Esophagus muscularis mucosa (tissue), 4 donors: ENCODE results near the gene ITGA8.

ENCODE experiments used
- CTCF ChIP-seq, 3 experiments: fragments of 200-600 bp in 2 of 3; fragments of 450-650 bp in 1 of 3; sonication (generic) in 2 of 3; IDR thresholded peaks; one replicate each; pipeline ENCODE4 v1.5.1; 2017 to 2019; ENCODE audit warnings: antibody characterized with exemption in 3 of 3, mild to moderate bottlenecking in 2 of 3, moderate library complexity in 1 of 3
- EP300 ChIP-seq: sonication (generic); formaldehyde crosslinking; IDR thresholded peaks from one replicate; pipeline ENCODE4 v1.6.1; 2017; ENCODE audit warnings: antibody characterized with exemption
- POLR2A ChIP-seq: fragments of 450-650 bp; IDR thresholded peaks from one replicate; pipeline ENCODE4 v1.6.1; 2017; ENCODE audit warnings: antibody characterized with exemption, moderate library complexity, mild to moderate bottlenecking, low read depth
- POLR2AphosphoS5 ChIP-seq, 2 donors: sonication (generic); formaldehyde crosslinking; IDR thresholded peaks; one replicate each; pipeline ENCODE4 v1.6.1; 2017; ENCODE audit warnings: antibody characterized with exemption in 2 of 2

- no peak for TF ChIP-seq CTCF (IDR thresholded peaks at IDR 0.05)
- no peak for TF ChIP-seq POLR2A
- TF ChIP-seq EP300, result no peak
- no peak for TF ChIP-seq POLR2AphosphoS5 (IDR thresholded peaks at IDR 0.05)
Measured at GRCh38 chr10:15483215-15484075, 236.3 kb downstream of the ITGA8 start.
